ENCODE data around the gene SLC34A3. TPM values are rescaled to one million over a fixed set of nuclear protein-coding genes. Genes with fewer than 3 reads are reported as not detected.

SLC34A3 gene
- polyA plus RNA-seq, 3 donors, result 0.04 to 0.06 TPM; not detected in 1

DNA sequence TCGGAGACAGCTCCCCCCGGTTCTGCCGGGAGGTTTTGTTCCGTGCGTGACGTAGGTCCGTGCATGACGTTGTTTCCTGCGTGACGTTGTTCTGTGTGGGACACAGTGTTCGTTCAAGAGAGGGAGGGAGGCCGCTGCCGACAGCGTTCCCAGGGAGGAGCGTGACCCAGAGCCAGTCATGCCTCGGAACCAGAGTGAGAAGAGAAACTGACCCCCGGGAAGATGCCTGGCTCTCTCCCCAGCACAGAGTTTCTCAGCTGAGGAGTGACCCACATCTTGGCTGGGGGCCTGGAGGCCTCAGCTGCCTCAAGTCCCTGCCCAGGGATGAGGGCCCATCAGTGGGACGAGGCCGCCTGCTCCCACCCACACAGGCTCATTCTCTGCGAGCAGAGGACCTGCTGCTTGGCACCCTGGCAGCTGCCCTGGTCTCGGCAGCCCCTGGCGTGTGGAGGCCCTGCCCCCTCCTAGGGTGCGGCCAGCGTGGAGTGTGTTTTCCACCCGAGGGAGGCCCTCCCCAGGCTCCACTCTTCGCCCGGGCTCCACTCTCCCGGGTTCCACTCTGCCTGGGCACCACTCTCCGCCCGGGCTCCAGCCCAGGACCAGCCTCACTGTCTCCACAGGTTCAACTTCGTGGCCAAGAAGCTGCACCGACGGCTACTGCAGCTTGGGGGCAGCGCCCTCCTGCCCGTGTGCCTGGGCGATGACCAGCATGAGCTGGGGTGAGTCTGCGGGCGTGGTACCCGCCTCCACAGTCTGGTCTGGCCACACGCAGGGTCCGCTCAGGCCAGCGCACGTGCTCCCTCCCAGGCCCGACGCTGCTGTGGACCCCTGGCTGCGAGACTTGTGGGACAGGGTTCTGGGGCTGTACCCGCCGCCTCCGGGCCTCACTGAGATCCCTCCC is 17.3 kb upstream of the SLC34A3 start:
- 85 to 89% (median 88%) methylated on average over 42 to 49 of the region's 49 CpGs for WGBS, 3 donors
- no peak overlapping the region for H3K27ac ChIP-seq (ENCODE audit: low read depth, low read length)

DNA sequence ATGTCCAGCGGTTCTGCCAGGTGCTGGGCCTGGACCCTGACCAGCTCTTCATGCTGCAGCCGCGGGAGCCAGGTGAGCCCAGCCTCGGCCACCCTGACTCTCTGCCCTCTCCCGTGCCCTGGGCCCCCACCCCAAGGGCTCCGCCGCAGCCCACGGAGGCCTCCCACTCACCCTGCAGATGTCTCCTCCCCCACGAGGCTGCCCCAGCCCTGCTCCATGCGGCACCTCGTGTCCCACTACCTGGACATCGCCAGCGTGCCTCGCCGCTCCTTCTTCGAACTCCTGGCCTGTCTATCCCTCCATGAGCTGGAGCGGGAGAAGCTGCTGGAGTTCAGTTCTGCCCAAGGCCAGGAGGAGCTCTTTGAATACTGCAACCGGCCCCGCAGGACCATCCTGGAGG is 16.1 kb upstream of the SLC34A3 start:
- WGBS, 3 donors, result 93 to 95% (median 94%) methylated on average over 17 to 19 of the region's 19 CpGs
- H3K27ac ChIP-seq (ENCODE audit: low read depth, low read length), result no peak overlapping the region

DNA sequence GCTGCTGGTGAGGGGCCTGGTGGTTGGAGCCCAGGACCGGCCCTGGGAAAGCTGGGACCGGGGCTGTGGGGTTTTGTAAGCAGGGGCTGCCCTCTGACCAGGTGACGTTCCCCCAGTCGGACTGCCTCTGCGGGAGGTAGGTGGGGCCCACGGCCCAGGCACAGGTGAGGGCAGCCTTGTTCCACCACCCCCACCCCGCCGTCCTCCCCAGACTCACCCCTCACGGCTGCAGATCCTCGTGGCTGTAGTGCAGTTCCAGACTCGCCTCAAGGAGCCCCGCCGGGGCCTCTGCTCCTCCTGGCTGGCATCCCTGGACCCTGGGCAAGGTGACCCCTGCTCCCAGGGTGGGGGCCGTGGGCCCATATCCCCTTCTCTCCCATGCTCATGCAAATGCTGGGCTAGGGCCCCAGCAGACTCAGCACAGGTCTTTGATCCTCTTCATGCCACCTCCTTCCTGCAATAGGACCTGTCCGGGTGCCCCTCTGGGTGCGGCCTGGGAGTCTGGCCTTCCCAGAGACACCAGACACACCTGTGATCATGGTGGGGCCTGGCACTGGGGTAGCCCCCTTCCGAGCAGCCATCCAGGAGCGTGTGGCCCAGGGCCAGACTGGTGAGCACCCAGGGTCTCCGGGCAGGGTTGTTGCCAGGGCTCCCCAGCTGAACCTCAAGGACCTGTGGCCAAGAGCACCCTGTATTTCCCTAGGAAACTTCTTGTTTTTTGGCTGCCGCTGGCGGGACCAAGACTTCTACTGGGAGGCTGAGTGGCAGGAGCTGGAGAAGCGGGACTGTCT is 15.3 kb upstream of the SLC34A3 start:
- 93 to 96% (median 93%) methylated on average over 21 to 22 of the region's 22 CpGs for WGBS, 3 donors
- H3K27ac ChIP-seq (ENCODE audit: low read depth, low read length), result no peak overlapping the region

DNA sequence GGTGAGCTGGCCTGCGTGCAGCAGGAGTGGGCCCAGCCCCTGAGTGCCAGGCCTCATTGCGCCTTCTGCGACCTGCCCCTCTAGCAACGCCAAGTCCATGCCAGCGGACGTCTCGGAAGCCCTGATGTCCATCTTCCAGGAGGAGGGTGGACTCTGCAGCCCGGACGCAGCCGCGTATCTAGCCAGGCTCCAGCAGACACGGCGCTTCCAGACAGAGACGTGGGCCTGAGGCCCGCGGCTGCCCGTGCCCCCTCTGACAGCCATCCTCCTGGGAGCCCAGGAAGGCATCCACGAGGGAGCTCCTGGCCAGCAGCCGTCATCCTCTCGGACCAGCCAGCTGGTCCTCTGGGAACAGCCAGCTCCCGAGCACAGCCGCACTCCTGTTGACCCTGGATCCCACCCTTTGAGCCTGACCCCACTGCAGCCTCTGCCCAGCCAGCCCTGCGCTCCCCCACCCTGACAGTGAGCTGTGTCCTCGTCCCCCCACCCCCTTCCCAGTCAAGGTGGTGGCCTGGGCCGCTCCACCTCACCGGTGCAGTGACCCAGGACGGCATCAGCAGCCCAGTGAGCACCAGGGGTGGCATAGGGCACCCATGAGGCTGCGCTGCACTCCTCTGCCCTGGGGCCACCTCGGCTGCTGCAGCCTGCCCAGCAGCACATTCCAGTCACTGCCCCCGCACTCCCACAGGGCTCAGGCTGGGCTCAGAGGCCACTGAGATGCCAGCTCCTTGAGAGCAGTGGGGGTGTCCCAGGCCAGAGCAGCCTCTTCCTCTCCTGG is 14.3 kb upstream of the SLC34A3 start:
- H3K27ac ChIP-seq (ENCODE audit: low read depth, low read length), result no peak overlapping the region
- WGBS, 3 donors, result 91 to 95% (median 92%) methylated on average over 25 to 30 of the region's 30 CpGs

DNA sequence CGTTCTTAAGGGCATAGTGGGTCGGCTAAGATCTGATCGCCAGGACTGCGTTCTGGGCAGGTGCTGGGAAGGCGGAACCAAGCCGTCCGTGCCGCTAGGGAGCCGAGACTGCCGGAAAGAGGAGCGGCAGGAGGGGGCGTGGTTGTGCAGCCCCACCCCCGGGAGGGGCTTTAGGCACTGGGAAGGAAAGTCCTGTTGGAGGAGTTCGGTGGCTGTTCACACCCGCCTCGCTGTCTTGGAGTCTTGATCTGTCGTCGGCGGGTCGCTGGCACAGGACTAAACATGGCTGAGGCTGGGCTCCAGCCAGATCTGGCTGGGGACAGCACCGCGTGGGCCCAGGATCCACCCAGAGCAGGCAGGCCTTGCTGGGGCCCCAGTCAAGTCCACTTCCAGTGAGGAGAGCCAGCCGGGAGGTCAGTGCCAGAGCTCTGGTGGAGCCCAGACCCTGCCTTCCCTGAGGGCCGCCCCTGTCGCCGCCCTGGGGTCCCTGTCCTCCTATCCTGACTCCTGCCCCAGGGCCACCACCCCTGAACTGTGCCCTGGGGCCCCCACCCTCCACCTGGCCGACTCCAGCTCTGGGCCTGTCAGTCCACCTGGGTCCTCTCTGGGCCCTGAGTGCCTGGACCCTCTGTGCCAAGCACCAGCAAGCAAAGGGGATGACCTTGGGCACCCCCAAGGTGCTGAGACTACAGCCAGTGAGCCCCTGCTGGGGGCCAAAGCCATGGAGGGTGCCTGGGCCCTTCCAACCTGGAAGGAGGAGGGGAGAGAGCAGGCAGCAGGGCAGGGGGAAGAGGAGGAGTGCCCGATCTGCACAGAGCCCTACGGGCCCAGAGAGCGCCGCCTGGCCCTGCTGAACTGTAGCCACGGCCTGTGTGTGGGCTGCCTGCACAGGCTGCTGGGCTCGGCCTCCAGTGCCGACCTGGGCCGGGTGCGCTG is 13.2 kb upstream of the SLC34A3 start:
- 48 to 56% (median 54%) methylated on average over 36 of the region's 36 CpGs for WGBS, 3 donors
- no peak overlapping the region for H3K27ac ChIP-seq (ENCODE audit: low read depth, low read length)

DNA sequence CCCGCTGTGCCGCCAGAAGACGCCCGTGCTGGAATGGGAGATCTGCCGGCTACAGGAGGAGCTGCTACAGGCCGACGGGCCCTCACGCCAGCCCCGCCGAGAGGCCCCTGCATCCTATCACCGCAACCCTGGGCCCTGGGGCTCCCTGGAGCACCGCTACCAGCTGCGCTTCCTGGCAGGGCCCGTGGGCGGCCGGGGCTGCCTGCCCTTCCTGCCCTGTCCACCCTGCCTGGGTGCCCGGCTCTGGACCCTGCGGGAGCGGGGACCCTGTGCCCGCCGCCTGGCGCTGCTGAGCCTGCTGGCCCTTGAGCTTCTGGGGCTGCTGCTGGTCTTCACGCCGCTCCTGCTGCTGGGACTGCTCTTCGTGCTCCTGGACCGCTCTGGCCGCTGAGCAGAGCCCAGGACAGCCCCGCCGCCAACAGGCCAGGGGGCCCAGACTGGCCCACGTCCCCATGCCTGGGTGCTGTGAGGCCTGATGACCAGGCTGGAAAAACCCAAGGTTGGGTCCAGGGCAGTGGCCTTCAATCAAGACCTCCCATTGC is 12.4 kb upstream of the SLC34A3 start:
- H3K27ac ChIP-seq (ENCODE audit: low read depth, low read length), result no peak overlapping the region
- 80 to 89% (median 80%) methylated on average over 27 to 30 of the region's 30 CpGs for WGBS, 3 donors

DNA sequence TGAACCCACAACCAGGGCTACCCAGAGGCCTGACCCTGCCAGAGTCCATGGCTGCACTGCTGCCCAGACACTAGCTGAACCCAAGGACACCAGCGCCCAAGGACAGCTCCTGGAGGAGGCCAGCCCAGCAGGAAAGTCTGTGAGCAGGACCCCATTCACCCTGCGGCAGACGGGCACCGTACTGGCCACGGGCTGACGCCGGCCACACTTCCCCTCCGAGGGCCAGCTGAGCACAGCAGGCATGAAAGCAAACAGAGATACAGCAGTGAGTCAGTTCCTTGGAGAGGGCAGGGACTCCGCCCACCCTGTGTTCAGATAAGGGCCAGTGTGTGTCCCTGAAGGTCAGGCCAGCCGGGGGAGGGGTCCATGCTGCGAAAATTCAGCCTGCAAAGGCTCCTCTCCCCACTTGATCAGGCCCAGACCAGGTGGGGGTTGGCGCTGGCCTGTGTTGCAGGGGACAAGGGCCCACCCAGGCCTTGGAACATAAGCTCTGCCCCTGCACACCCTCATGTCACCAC is 11.9 kb upstream of the SLC34A3 start:
- H3K27ac ChIP-seq (ENCODE audit: low read depth, low read length), result no peak overlapping the region
- 41 to 70% (median 63%) methylated on average over 12 of the region's 12 CpGs for WGBS, 3 donors

DNA sequence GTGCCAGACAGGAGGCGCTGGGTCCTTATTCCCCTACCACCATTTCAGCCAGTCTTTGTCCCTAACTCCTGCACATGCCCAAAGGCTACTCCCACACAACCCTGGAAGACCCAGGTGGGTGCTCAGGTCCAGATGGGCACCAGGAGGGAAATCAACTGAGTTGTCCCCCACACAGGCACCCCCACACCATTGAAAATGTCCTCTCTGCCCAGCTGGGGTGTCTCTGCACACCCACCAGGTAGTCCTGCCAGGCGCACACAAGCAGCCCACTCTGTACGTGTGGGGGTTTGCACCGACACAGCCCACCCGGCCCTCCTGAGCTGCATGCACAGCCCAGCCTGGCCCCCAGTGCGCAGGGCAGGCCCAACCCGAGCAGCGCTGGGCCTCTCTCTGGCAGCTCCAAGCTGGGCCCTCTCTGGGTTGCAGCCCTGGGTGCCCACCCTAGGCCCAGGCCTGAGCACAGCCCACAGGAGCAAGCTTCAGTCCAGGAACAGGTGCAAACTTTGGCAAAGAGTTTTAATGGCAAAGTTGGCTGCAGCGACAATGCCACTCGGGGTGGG is 10.9 kb upstream of the SLC34A3 start:
- H3K27ac ChIP-seq (ENCODE audit: low read depth, low read length), result no peak overlapping the region
- WGBS, 3 donors, result 91% methylated on average over 10 of the region's 10 CpGs

DNA sequence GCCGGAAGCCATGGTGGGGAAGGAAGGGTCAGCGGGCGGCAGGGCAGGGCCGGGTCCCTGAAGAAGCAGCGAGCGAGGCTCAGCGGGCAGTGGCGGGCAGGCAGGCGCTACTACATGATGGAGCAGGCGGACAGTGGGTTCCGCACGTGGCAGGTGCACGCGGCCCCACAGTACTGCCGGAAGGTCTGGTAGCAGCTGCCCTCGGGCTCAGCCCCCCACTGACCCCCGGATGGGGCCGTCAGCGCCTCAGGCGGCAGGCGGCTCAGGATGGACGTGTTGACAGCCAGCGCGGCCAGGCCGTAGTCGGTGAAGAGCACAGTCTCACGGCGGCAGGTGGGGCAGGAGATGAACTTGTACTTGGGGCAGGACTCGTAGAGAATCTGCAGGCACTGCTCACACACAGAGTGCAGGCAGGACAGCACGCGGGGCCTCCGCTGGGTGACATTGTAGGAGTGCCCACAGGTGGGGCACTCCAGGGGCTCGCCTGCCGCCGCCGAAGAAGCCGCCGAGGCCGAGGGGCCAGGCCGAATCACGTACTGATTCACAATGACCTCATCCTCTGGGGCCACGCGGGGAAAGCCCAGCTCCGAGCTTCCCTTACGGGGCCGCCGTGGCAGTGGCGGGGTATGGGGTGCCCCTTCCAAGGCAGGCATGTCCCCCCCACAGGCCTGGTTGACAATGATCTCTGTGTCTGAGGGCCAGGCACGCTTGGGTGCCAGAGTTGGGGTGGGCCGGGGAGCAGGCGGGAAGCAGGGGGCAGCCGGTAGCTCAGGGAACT is 10.2 kb upstream of the SLC34A3 start:
- H3K27ac ChIP-seq (ENCODE audit: low read depth, low read length), result no peak overlapping the region
- WGBS, 3 donors, result 88 to 93% (median 92%) methylated on average over 50 to 52 of the region's 52 CpGs

DNA sequence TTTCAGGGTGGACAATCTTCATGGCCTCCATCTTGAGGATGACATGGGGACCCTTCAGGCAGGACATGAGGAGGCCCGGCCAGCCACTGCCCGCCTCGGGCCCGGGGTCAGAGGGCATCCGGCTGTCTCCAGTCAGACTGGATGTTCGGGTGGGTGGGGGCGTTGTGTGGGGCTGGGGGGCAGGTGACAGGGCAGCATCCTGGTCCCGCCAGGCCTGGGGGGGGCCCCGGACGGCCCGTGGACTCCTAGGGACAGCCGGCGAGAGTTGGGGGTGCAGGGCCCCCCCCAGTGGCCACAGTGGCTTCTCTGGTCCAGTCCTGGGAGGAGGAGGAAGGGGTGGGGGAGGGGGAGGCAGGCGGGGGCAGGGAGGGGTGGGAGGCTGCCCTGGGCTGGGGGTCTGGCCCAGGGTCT is 9.6 kb upstream of the SLC34A3 start:
- no peak overlapping the region for H3K27ac ChIP-seq (ENCODE audit: low read depth, low read length)
- WGBS, 3 donors, result 79 to 84% (median 84%) methylated on average over 11 to 14 of the region's 14 CpGs

DNA sequence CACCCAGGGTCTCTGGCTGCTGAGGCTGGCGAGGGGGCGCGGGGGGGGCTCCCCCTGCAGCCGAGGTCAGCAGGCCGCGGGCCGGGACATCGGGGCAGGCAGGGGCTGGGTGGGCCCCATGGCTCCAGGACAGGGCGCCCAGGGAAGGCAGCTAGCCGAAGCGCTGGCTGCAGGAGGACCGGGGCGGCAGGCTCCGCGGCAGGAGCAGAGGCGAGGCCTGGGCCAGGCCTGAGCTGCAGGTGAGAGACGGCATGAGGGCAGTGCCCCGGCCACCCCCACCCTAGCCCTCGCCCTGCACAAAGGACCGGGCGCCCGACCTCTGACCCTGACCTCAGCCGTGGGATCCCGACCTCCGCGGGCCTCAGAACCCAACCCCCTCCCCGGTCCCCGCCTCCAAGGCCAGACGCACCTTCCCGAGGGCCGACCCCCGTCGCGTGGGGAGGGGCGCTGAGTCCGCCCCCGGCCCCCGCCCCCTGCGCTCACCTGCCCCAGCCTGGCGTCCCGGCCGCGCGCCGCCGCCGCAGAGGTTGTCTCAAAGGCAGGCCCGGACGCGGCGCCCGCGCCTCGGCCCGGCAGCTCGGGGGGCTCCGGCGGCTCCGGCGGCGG is 9.1 kb upstream of the SLC34A3 start:
- H3K27ac ChIP-seq (ENCODE audit: low read depth, low read length), result no peak overlapping the region
- WGBS, 3 donors, result 2 to 13% (median 11%) methylated on average over 34 to 61 of the region's 61 CpGs

DNA sequence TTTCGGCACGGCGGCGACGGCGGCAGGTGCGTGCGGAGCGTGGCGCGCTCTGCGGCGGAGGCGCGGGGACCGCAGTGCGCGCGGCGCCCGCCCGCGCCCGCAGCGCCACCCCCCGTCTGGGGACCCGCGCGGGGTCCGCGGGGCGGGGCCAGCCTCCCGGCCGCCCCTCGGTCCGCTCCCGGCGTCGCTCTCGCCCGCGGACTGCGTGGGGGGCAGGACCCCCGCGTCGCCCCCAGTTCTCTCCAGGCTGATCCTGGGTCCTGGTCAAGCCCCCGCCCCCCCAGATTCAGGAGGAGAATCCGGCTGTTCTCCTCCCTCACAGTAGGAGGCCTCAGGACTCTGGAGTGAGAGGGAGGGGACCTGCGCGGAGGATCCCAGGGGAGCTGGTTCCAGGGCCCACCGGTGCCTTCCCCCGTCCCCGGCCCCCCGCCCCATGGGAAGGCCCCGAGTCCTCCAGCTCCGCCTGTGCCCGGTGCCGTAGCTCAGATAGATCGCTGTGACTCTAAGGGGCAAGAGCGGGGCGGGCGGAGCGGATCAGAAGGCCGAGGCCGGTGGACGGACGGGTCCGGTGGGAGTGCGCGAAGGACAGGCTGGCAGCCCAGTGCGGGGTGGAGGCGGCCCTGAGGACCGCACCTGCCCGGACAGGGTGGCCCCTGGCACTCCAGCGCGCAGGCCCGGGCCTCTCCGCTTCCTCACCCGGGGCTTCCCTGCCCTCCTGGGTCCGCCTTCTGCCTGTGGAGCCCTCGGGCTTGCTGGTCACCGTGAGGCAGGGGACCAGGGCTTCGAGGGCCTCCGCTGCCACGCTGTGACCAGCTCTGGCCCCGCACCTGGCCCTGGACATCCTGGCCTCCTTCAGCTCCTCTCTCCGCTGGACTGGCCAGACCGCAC is 8.3 kb upstream of the SLC34A3 start, which contains the start of gene RNF208:
Gene RNF208, minus strand, starts transcription at position 51 of the 888 bp plus-strand sequence. CDS start 1,028 bp downstream, outside the sequence.
- no peak within 1 kb of the TSS for H3K27ac ChIP-seq (ENCODE audit: low read depth, low read length)
- WGBS, 3 donors, result 5% methylated on average over 53 to 88 of the region's 88 CpGs

DNA sequence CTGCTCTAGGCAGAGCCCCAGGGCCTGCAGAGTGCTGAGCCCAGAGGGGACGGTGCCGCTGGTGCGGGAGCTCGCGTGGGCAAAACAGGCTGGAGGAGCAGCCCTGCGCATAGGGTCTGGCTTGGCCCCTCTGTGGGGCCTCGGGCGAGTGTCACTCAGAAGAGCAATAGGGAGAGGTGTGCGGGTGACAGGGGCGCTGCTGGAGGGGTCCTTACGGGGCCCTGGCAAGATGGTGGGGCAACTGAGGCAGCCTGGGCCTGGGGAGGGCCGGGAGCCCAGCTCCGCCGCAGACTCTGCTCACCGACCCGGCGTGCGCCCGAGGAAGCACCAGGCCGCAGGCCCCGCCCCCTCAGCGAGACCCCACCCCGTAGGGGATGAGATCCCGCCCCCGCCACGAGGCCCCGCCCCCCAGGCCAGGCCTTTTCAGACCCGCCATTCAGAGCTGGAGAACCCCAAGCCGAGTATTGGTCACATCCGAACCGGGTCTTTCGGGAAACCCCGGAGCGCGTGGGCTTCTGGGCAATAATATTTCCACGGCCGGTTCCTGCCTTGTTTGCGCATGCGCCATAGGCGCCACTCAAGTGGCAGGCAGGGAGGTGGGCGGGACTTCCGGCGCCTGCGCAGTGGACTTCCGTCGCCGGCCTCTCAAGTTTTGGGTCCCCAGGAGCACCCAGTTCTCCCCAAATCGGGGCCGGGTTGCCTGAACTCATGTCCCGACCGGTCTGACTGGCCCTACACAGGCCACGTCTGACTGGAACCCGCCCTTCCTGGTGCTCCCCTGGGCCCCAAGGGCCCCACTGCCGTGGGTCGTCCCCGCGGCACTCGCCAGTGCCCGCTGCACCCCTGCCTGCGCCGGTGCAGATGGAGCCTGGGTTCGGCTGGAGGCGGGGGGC is 7.4 kb upstream of the SLC34A3 start:
- H3K27ac ChIP-seq (ENCODE audit: low read depth, low read length), result no peak overlapping the region
- WGBS, 3 donors, result 1 to 3% (median 1%) methylated on average over 47 to 63 of the region's 63 CpGs
